Caco-2 (cell line): ENCODE measurements around the gene PCNX4. TPM values are rescaled to one million over a fixed set of nuclear protein-coding genes. Genes with fewer than 3 reads are reported as not detected.
A peak's percentile ranks its signal among the peaks of the same experiment; 100 is the strongest.

Experiments
- BruUV-seq: library from RNA; stranded (reverse); fragments of 400-500 nt; replicated peaks from 2 replicates; lab custom pipeline; 2021; lab: Mats Ljungman, UMichigan
- CTCF ChIA-PET: fragments of 300-600 bp; sonication (Branson Sonifier 250); formaldehyde crosslinking; loops from one replicate; lab custom pipeline; 2022; ENCODE audit warnings: antibody characterized with exemption; lab: Charles Lee
- POLR2A ChIA-PET: fragments of 300-600 bp; sonication (Branson Sonifier 250); formaldehyde crosslinking; loops from one replicate; lab custom pipeline; 2022; ENCODE audit warnings: antibody characterized with exemption; lab: Charles Lee
- DNase-seq, 2 experiments: peaks; one replicate each; pipeline versions ENCODE4 v3.0.0 to v3.0.0-alpha.2; 2020 to 2022
- H3K27me3 ChIP-seq: replicated peaks from 2 replicates; pipeline ENCODE4 v1.6.0; 2011; ENCODE audit warnings: low read length; ENCODE audit not compliant: control insufficient read depth, insufficient read depth
- H3K36me3 ChIP-seq: 2 replicates; pipeline ENCODE4 v1.5.1; 2011; ENCODE audit warnings: low read length; ENCODE audit not compliant: control insufficient read depth, insufficient read depth
- H3K4me1 ChIP-seq: fragments of 250-450 bp; sonication (Bioruptor Pico); 2 replicates; pipeline ENCODE4 v1.5.1; 2020; ENCODE audit warnings: mild to moderate bottlenecking
- H3K4me3 ChIP-seq: 2 replicates; pipeline ENCODE4 v1.5.1; 2011; ENCODE audit warnings: low read depth, mild to moderate bottlenecking, control low read depth, low read length
- H3K9me3 ChIP-seq: fragments of 250-450 bp; sonication (Bioruptor Pico); 2 replicates; pipeline ENCODE4 v1.5.1; 2020; ENCODE audit warnings: mild to moderate bottlenecking, moderate library complexity
- H3K27ac Mint-ChIP-seq: one replicate; pipeline ENCODE4 v1.8.0; 2022; ENCODE audit warnings: mixed read lengths; ENCODE audit not compliant: unreplicated experiment
- H3K27me3 Mint-ChIP-seq: one replicate; pipeline ENCODE4 v1.8.0; 2022; ENCODE audit warnings: mixed read lengths; ENCODE audit not compliant: insufficient read depth, unreplicated experiment
- H3K36me3 Mint-ChIP-seq: one replicate; pipeline ENCODE4 v1.8.0; 2022; ENCODE audit warnings: mild to moderate bottlenecking, mixed read lengths; ENCODE audit not compliant: insufficient read depth, unreplicated experiment
- H3K4me1 Mint-ChIP-seq: one replicate; pipeline ENCODE4 v1.8.0; 2022; ENCODE audit warnings: low read depth, mixed read lengths; ENCODE audit not compliant: unreplicated experiment
- H3K4me3 Mint-ChIP-seq: one replicate; pipeline ENCODE4 v1.8.0; 2022; ENCODE audit warnings: mild to moderate bottlenecking, moderate library complexity, mixed read lengths; ENCODE audit not compliant: unreplicated experiment
- H3K9me3 Mint-ChIP-seq: one replicate; pipeline ENCODE4 v1.8.0; 2022; ENCODE audit warnings: mixed read lengths; ENCODE audit not compliant: unreplicated experiment
- CTCF ChIP-seq, 2 experiments: fragments of 200-600 bp in 1 of 2; IDR thresholded peaks; 1 replicate in 1 of 2; 2 replicates in 1 of 2; pipeline versions ENCODE4 v1.5.1 to v1.8.0; 2011 to 2022; ENCODE audit warnings: antibody characterized with exemption in 1 of 2, control low read depth in 1 of 2, inconsistent platforms in 1 of 2, low read depth in 1 of 2, low read length in 1 of 2, mild to moderate bottlenecking in 1 of 2, moderate library complexity in 1 of 2; ENCODE audit not compliant: insufficient read depth in 1 of 2, severe bottlenecking in 1 of 2, unreplicated experiment in 1 of 2
- intact Hi-C: fragments of 100-400 bp; cut with micrococcal nuclease; formaldehyde crosslinking; loops from one replicate; pipeline ENCODE4 v1.10.0; 2022; ENCODE audit not compliant: unreplicated experiment
- total RNA-seq: library from RNA; stranded (reverse); gene quantifications from 2 replicates; pipeline ENCODE4 v1.2.3, GENCODE V29; 2022

The PCNX4 gene
- total RNA-seq, 1 experiment from 2014 or later: 72.7 TPM

DNA sequence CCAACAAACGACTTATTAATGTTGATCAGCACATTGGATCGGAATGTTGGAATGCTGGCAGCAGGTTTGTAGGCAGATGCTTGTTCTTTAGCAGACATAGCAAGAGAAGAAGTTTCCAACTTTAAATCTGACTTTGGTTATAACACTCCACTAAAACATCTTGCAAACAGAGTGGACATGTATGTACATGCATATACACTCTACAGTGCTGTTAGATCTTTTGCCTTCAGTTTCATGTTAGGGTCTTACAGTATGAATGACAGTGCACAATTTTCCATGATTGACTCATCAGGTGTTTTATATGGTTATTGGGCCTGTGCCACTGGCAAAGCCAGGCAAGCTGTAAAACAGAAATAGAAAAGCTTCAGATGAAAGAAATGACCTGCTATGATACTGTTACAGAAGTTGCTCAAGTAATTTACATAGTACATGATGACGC is 87.7 kb downstream of the PCNX4 start:
- Histone ChIP-seq H3K9me3 (peaks cover 14% of the 10 kb centered on the region; the same call in 1 of the 2 replicates), H3K4me3 (no peak overlapping the region), H3K36me3 (no peaks in the 10 kb centered on the region), H3K27me3 (no peaks in the 10 kb centered on the region), H3K4me1 (no peaks in the 10 kb centered on the region)
- ChIA-PET POLR2A (no interaction called here), CTCF (no interaction called here)
- DNase-seq: no peak
- Mint-ChIP-seq H3K4me1 (no peaks in the 10 kb centered on the region), H3K36me3 (no peaks in the 10 kb centered on the region), H3K9me3 (no peaks in the 10 kb centered on the region), H3K27me3 (no peaks in the 10 kb centered on the region), H3K27ac (no peak overlapping the region), H3K4me3 (no peak overlapping the region)
- TF ChIP-seq CTCF (IDR thresholded peaks at IDR 0.05; ENCODE audit: insufficient read depth in 1 of 2, low read depth in 1 of 2, low read length in 1 of 2, severe bottlenecking in 1 of 2, unreplicated experiment in 1 of 2): no peak
- intact Hi-C loops: no loop called here
- no TSS peak for BruUV-seq

DNA sequence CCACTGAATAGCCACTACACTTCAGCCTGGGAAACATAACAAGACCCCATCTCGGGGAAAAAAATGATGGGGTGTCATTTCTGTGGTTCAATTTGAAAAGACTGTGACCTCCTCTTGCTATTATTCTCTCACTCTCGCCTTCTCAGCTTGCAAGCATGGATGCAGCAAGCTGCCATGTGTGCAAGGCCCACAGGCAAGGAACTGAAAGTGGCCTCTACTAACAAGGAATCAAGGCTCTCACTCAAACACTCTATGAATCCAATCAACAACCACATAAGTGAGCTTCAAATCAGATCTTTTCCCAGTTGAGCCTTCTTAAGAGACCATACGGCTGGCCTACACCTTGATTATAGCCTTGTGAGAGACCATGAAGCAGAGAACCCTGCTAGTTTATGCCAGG is 91.4 kb downstream of the PCNX4 start:
- H3K27me3 ChIP-seq: no peaks in the 10 kb centered on the region
- no peak for TF ChIP-seq CTCF (IDR thresholded peaks at IDR 0.05; ENCODE audit: insufficient read depth in 1 of 2, low read depth in 1 of 2, low read length in 1 of 2, severe bottlenecking in 1 of 2, unreplicated experiment in 1 of 2)
- H3K9me3 Mint-ChIP-seq: no peaks in the 10 kb centered on the region
- BruUV-seq: no TSS peak
- H3K4me3 Mint-ChIP-seq: no peak overlapping the region
- ChIA-PET POLR2A (interaction anchor here (1.0 kb wide), 1 partner anchor 219 kb away, joined by 5 read pairs; no protein-coding TSS in a partner anchor), CTCF (interaction anchor here (1.0 to 1.1 kb wide), 5 partner anchors 119 to 497 kb away, joined by 3 to 6 read pairs (median 4); no protein-coding TSS in a partner anchor)
- no peaks in the 10 kb centered on the region for H3K36me3 Mint-ChIP-seq
- intact Hi-C loops: loop anchor here (10.0 kb wide), 4 partner anchors 268 to 678 kb away; partner anchors contain the start of gene CCDC175
- no peak for DNase-seq
- H3K27ac Mint-ChIP-seq: no peak overlapping the region
- H3K9me3 ChIP-seq: peaks cover 5% of the 10 kb centered on the region; the same call in 1 of the 2 replicates
- no peaks in the 10 kb centered on the region for H3K4me1 Mint-ChIP-seq
- H3K4me3 ChIP-seq: no peak overlapping the region
- no peaks in the 10 kb centered on the region for H3K4me1 ChIP-seq
- H3K36me3 ChIP-seq: no peaks in the 10 kb centered on the region
- H3K27me3 Mint-ChIP-seq: no peaks in the 10 kb centered on the region

DNA sequence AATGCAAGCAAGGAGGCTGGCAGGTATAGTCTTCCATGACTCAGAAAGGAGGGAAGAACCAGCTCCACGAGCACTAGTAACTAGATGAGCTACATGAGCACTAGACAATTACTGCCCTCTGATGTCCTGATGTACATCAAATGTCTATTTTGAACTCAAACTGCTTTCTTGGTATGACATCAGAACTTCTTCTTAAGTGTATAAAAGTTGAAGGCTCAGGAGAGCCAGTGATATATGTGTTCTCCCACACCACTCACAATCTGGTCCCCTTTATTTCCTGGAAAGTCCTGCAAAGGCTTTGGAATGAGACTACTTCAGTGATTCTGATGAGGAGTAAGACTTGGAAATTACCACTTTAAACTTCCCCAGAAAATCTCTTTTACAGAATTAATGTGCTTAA is 92.0 kb downstream of the PCNX4 start:
- H3K4me1 Mint-ChIP-seq: no peaks in the 10 kb centered on the region
- CTCF ChIA-PET: interaction anchor here (1.0 to 1.1 kb wide), 5 partner anchors 119 to 497 kb away, joined by 3 to 6 read pairs (median 4); no protein-coding TSS in a partner anchor
- H3K36me3 Mint-ChIP-seq: no peaks in the 10 kb centered on the region
- H3K4me3 ChIP-seq: no peak overlapping the region
- DNase-seq: no peak
- H3K9me3 Mint-ChIP-seq: no peaks in the 10 kb centered on the region
- no peaks in the 10 kb centered on the region for H3K27me3 ChIP-seq
- peak overlapping the region; percentile 20 for H3K4me3 Mint-ChIP-seq
- no peak overlapping the region for H3K27ac Mint-ChIP-seq
- TF ChIP-seq CTCF (IDR thresholded peaks at IDR 0.05; ENCODE audit: insufficient read depth in 1 of 2, low read depth in 1 of 2, low read length in 1 of 2, severe bottlenecking in 1 of 2, unreplicated experiment in 1 of 2): no peak
- BruUV-seq: no TSS peak
- no peaks in the 10 kb centered on the region for H3K36me3 ChIP-seq
- no peaks in the 10 kb centered on the region; the same call in 1 of the 2 replicates for H3K9me3 ChIP-seq
- POLR2A ChIA-PET: interaction anchor here (1.0 kb wide), 1 partner anchor 219 kb away, joined by 5 read pairs; no protein-coding TSS in a partner anchor
- intact Hi-C loops: loop anchor here (1.0 to 10.0 kb wide), 6 partner anchors 119 to 679 kb away; partner anchors contain the start of gene CCDC175
- H3K4me1 ChIP-seq: no peaks in the 10 kb centered on the region
- no peaks in the 10 kb centered on the region for H3K27me3 Mint-ChIP-seq
